ENCODE data around the gene P2RX7. TPM values are rescaled to one million over a fixed set of nuclear protein-coding genes. Genes with fewer than 3 reads are reported as not detected.
A peak's percentile ranks its signal among the peaks of the same experiment; 100 is the strongest.

The P2RX7 gene
- total and polyA plus RNA-seq, 9 of the 15 experiments (the other 6 are each of a cell fraction or from before 2014, with no cell fraction given), result 0.04 to 0.65 (median 0.30) TPM

DNA sequence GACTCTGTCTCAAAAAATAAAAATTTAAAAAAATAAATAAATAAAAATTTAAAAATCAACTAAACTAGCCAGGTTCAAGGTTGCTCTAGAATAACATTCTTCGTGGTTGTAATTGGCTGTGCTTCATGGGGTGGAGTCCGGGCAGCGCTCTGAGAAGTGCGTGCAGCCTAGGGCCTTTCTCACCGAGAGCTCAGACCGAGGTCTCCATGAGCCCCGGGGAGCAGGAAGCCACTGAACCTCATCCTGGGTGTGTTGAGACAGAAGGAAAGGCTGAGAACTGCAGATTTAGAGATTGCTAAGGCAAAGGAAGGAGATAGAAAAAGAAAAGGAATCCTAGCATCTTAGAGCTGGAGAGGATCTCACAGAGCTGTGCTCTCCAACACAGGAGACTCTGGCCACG is 91.9 kb downstream of the P2RX7 start:
- FAIRE-seq (no peak), ATAC-seq (no peak), DNase-seq (ENCODE audit: extremely low read depth in 1 of 4, low spot score in 3 of 4) (no peak)
- no peaks in the 10 kb centered on the region for H3K9me3 ChIP-seq (replicated peaks; ENCODE audit: control insufficient read depth, insufficient read depth, low read depth, low read length)
- peaks cover 7% of the 10 kb centered on the region for H3K9me1 ChIP-seq (ENCODE audit: control insufficient read depth, insufficient read depth, low read length)
- no peaks in the 10 kb centered on the region for H4K20me1 ChIP-seq (replicated peaks; ENCODE audit: control insufficient read depth, insufficient read depth, low read length)
- peak overlapping the region in 1 of 2 experiments; percentile 58; a peak in 1 of 4 replicates for H3K9ac ChIP-seq (ENCODE audit: insufficient read depth in 1 of 2, low read depth in 2 of 2, low read length in 2 of 2)
- H3K27me3 ChIP-seq (ENCODE audit: control insufficient read depth in 2 of 2, insufficient read depth in 2 of 2, low read length in 2 of 2), result no peaks in the 10 kb centered on the region
- no peak overlapping the region for H2AFZ ChIP-seq (ENCODE audit: low read depth, low read length)
- no peak overlapping the region for H3K27ac ChIP-seq (ENCODE audit: extremely low read depth, low read depth, low read length)
- intact Hi-C loops (cut with micrococcal nuclease), result no loop called here
- H3K4me1 ChIP-seq (replicated peaks in 1 of 2; ENCODE audit: control insufficient read depth in 2 of 2, insufficient read depth in 2 of 2, low read length in 2 of 2), result peaks cover 4 to 12% of the 10 kb centered on the region in 2 experiments; a peak in 4 of 5 replicates
- H3K79me2 ChIP-seq (ENCODE audit: control insufficient read depth, insufficient read depth, low read length), result no peaks in the 10 kb centered on the region
- H3K36me3 ChIP-seq (ENCODE audit: control insufficient read depth, insufficient read depth, low read length), result peaks cover 15% of the 10 kb centered on the region; the same call in 1 of the 3 replicates
- 85% methylated on average over 8 of the region's 8 CpGs for WGBS (ENCODE audit: insufficient coverage, low coverage, missing lambda C conversion rate)
- CTCF ChIA-PET (ENCODE audit: low intra/inter-chr PET ratio), result no interaction called here
- H3K4me3 ChIP-seq, result no peak overlapping the region
- no peak overlapping the region for H3K4me2 ChIP-seq (ENCODE audit: insufficient read depth, low read length)
- no TSS peak for BruUV-seq (replicated peaks)
- POLR2A ChIA-PET, result interaction anchor here (0.5 to 2.1 kb wide), 6 partner anchors 9 to 71 kb away, joined by 3 to 5 read pairs (median 4); no protein-coding TSS in a partner anchor
- in situ Hi-C loops (cut with MboI), result no loop called here
- TF ChIP-seq MED1 (CRISPR knock-in tag; IDR thresholded peaks at IDR 0.05; ENCODE audit: borderline replicate concordance) (no peak), ZNF76 (CRISPR knock-in tag; IDR thresholded peaks at IDR 0.05; ENCODE audit: borderline replicate concordance) (no peak), CREB3 (tag; conservative IDR thresholded peaks at IDR 0.05; ENCODE audit: low read depth) (no peak), POU5F1 (IDR thresholded peaks at IDR 0.05; ENCODE audit: borderline replicate concordance, low read depth, low read length, partially characterized antibody) (no peak), MIER1 (IDR thresholded peaks at IDR 0.05; ENCODE audit: low read depth) (no peak), ATF3 (IDR thresholded peaks at IDR 0.05) (no peak), ATF3 (CRISPR knock-in tag; conservative IDR thresholded peaks at IDR 0.05) (no peak), NCOA4 (IDR thresholded peaks at IDR 0.05; ENCODE audit: partially characterized antibody) (no peak), KDM4B (IDR thresholded peaks at IDR 0.05; ENCODE audit: borderline replicate concordance in 2 of 2, low read depth in 1 of 2) (no peak), HNRNPUL1 (IDR thresholded peaks at IDR 0.05; ENCODE audit: low read length) (no peak), HMGN3 (IDR thresholded peaks at IDR 0.05; ENCODE audit: borderline replicate concordance, extremely low read depth, insufficient read length, low read depth, low read length) (no peak), CCNT2 (IDR thresholded peaks at IDR 0.05; ENCODE audit: borderline replicate concordance, extremely low read depth, insufficient read length, low read depth, low read length) (no peak), TFE3 (CRISPR knock-in tag; IDR thresholded peaks at IDR 0.05) (no peak), ZNF551 (CRISPR knock-in tag; IDR thresholded peaks at IDR 0.05) (no peak), ZBTB17 (CRISPR knock-in tag; IDR thresholded peaks at IDR 0.05) (no peak)
- TF ChIP-seq, protein P1, sequence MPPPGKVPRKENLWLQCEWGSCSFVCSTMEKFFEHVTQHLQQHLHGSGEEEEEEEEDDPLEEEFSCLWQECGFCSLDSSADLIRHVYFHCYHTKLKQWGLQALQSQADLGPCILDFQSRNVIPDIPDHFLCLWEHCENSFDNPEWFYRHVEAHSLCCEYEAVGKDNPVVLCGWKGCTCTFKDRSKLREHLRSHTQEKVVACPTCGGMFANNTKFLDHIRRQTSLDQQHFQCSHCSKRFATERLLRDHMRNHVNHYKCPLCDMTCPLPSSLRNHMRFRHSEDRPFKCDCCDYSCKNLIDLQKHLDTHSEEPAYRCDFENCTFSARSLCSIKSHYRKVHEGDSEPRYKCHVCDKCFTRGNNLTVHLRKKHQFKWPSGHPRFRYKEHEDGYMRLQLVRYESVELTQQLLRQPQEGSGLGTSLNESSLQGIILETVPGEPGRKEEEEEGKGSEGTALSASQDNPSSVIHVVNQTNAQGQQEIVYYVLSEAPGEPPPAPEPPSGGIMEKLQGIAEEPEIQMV (tag; conservative IDR thresholded peaks at IDR 0.05; ENCODE audit: low read depth), result no peak
